ENCODE data around the gene CASP7. TPM values are rescaled to one million over a fixed set of nuclear protein-coding genes. Genes with fewer than 3 reads are reported as not detected.
"Not testable (repeated sequence)": the region's sequence is repeated elsewhere in the genome, so short reads cannot be mapped to it uniquely, and the experiment has no call there.

Gene CASP7
- total RNA-seq, 2 donors from 2014 or later, result 11.0 to 24.0 TPM

GRCh38 chr10:113650172-113650571 lies 29.5 kb upstream of the CASP7 start:
- no peak overlapping the region for H3K4me3 ChIP-seq
- H3K9me3 ChIP-seq, result no peaks in the 10 kb centered on the region
- no peak for TF ChIP-seq CTCF (IDR thresholded peaks at IDR 0.05)
- H3K36me3 ChIP-seq, result no peaks in the 10 kb centered on the region
- ATAC-seq (ENCODE audit: insufficient number of reproducible peaks, low FRiP score, low read depth) (no peak), DNase-seq (ENCODE audit: low spot score) (no peak)
- no peaks in the 10 kb centered on the region for H3K27me3 ChIP-seq (replicated peaks; ENCODE audit: insufficient read depth)
- H3K27ac ChIP-seq, result no peak overlapping the region
- peaks cover 16 to 31% of the 10 kb centered on the region in 2 donors for H3K4me1 ChIP-seq (ENCODE audit: control insufficient read depth in 1 of 2, low read depth in 2 of 2)

GRCh38 chr10:113651021-113651420 lies 28.7 kb upstream of the CASP7 start:
- ATAC-seq (ENCODE audit: insufficient number of reproducible peaks, low FRiP score, low read depth), result no peak
- Histone ChIP-seq H3K36me3 (no peaks in the 10 kb centered on the region), H3K4me3 (no peak overlapping the region), H3K27ac (no peak overlapping the region), H3K9me3 (no peaks in the 10 kb centered on the region), H3K4me1 (ENCODE audit: control insufficient read depth in 1 of 2, low read depth in 2 of 2) (peaks cover 16 to 23% of the 10 kb centered on the region in 2 donors), H3K27me3 (replicated peaks; ENCODE audit: insufficient read depth) (no peaks in the 10 kb centered on the region)
- no peak for DNase-seq (ENCODE audit: low spot score)
- TF ChIP-seq CTCF (IDR thresholded peaks at IDR 0.05), result no peak

- H3K36me3 ChIP-seq, result no peaks in the 10 kb centered on the region
- DNase-seq (ENCODE audit: low spot score), result no peak
Measured at GRCh38 chr10:113651898-113652297, 27.8 kb upstream of the CASP7 start.

GRCh38 chr10:113652456-113652855 lies 27.3 kb upstream of the CASP7 start:
- H3K4me3 ChIP-seq; ATAC-seq (ENCODE audit: insufficient number of reproducible peaks, low FRiP score, low read depth); DNase-seq (ENCODE audit: low spot score); H3K27me3 ChIP-seq (replicated peaks; ENCODE audit: insufficient read depth); H3K36me3 ChIP-seq; H3K27ac ChIP-seq; H3K9me3 ChIP-seq: not testable (repeated sequence)
- peaks cover 4 to 12% of the 10 kb centered on the region in 2 donors for H3K4me1 ChIP-seq (ENCODE audit: control insufficient read depth in 1 of 2, low read depth in 2 of 2)

More at GRCh38 chr10:113651898-113652297, 27.8 kb upstream of the CASP7 start:
- Histone ChIP-seq H3K9me3 (no peaks in the 10 kb centered on the region), H3K4me3 (no peak overlapping the region), H3K4me1 (ENCODE audit: control insufficient read depth in 1 of 2, low read depth in 2 of 2) (peaks cover 10 to 14% of the 10 kb centered on the region in 2 donors), H3K27ac (no peak overlapping the region), H3K27me3 (replicated peaks; ENCODE audit: insufficient read depth) (no peaks in the 10 kb centered on the region)
- ATAC-seq (ENCODE audit: insufficient number of reproducible peaks, low FRiP score, low read depth), result no peak
- no peak for TF ChIP-seq CTCF (IDR thresholded peaks at IDR 0.05)

- no peaks in the 10 kb centered on the region for H3K27me3 ChIP-seq (replicated peaks; ENCODE audit: insufficient read depth)
Measured at GRCh38 chr10:113656896-113657295, 22.8 kb upstream of the CASP7 start.

More at GRCh38 chr10:113656896-113657295, 22.8 kb upstream of the CASP7 start:
- H3K27ac ChIP-seq, result no peak overlapping the region
- no peak for DNase-seq (ENCODE audit: low spot score)
- H3K9me3 ChIP-seq, result no peaks in the 10 kb centered on the region
- no peak overlapping the region for H3K4me3 ChIP-seq
- no peak for TF ChIP-seq CTCF (IDR thresholded peaks at IDR 0.05)
- H3K4me1 ChIP-seq (ENCODE audit: control insufficient read depth in 1 of 2, low read depth in 2 of 2), result no peaks in the 10 kb centered on the region
- H3K36me3 ChIP-seq, result no peaks in the 10 kb centered on the region
- ATAC-seq (ENCODE audit: insufficient number of reproducible peaks, low FRiP score, low read depth), result no peak
